Body of pancreas (tissue), 4 donors: ENCODE data around the gene FERMT3. TPM values are rescaled to one million over a fixed set of nuclear protein-coding genes. Genes with fewer than 3 reads are reported as not detected.

Experiments used
- ATAC-seq: fragments of 150-250 bp; one replicate; pipeline ENCODE4 v1.9.1; 2016
- DNase-seq, 4 donors: peaks; one replicate each; pipeline ENCODE4 v3.0.0-alpha.2; 2019
- H3K27ac ChIP-seq, 4 donors: fragments of 200-600 bp; sonication (generic); 1 replicate in 3 of 4; 2 replicates in 1 of 4; pipeline versions ENCODE4 v1.5.1 to v1.6.1; 2016 to 2019; ENCODE audit warnings: mild to moderate bottlenecking in 1 of 4, mixed read lengths in 1 of 4, moderate library complexity in 1 of 4
- H3K27me3 ChIP-seq, 2 donors: fragments of 200-600 bp; sonication (generic); one replicate each; pipeline ENCODE4 v1.6.0; 2016; ENCODE audit warnings: mild to moderate bottlenecking in 1 of 2
- H3K36me3 ChIP-seq, 2 donors: fragments of 200-600 bp; sonication (generic); replicated peaks in 1 of 2; 2 replicates each; pipeline ENCODE4 v1.5.1; 2016; ENCODE audit warnings: low read depth in 2 of 2; ENCODE audit not compliant: insufficient read depth in 1 of 2
- H3K4me1 ChIP-seq: fragments of 200-600 bp; sonication (generic); one replicate; pipeline ENCODE4 v1.6.0; 2016
- H3K4me3 ChIP-seq, 2 donors: fragments of 200-600 bp; sonication (generic); 1 replicate in 1 of 2; 2 replicates in 1 of 2; pipeline ENCODE4 v1.5.1; 2016 to 2019
- H3K9me3 ChIP-seq, 3 donors: fragments of 200-600 bp; sonication (generic); 1 replicate in 2 of 3; 2 replicates in 1 of 3; pipeline ENCODE4 v1.5.1; 2016
- POLR2A ChIP-seq, 3 donors: fragments of 450-650 bp; IDR thresholded peaks; one replicate each; pipeline ENCODE4 v1.6.1; 2016; ENCODE audit warnings: antibody characterized with exemption in 3 of 3, mild to moderate bottlenecking in 2 of 3
- WGBS, 2 donors: methylation state at CpG; one replicate each; pipeline ENCODE4 v1.1.5; 2017; 5-methylcytosine and 5-hydroxymethylcytosine counted together
- intact Hi-C: fragments of 100-400 bp; cut with DNase I; formaldehyde crosslinking; loops from one replicate; pipeline ENCODE4 v1.15.1; 2023
- total RNA-seq, 2 donors: library from RNA; depleted of rRNA; stranded (reverse); fragments of >200 nt; gene quantifications; one replicate each; pipeline ENCODE4 v1.1.0, GENCODE V29; 2016
- TF ChIP-seq, protein P1 (sequence below), 7 experiments: fragments of 450-650 bp in 4 of 7; fragments of 200-600 bp in 3 of 7; sonication (generic) in 3 of 7; IDR thresholded peaks; one replicate each; pipeline ENCODE4 v1.5.1; 2016 to 2019; ENCODE audit warnings: antibody characterized with exemption in 7 of 7

The FERMT3 gene
- total RNA-seq, 2 donors from 2014 or later = 8.6 to 9.1 TPM

DNA sequence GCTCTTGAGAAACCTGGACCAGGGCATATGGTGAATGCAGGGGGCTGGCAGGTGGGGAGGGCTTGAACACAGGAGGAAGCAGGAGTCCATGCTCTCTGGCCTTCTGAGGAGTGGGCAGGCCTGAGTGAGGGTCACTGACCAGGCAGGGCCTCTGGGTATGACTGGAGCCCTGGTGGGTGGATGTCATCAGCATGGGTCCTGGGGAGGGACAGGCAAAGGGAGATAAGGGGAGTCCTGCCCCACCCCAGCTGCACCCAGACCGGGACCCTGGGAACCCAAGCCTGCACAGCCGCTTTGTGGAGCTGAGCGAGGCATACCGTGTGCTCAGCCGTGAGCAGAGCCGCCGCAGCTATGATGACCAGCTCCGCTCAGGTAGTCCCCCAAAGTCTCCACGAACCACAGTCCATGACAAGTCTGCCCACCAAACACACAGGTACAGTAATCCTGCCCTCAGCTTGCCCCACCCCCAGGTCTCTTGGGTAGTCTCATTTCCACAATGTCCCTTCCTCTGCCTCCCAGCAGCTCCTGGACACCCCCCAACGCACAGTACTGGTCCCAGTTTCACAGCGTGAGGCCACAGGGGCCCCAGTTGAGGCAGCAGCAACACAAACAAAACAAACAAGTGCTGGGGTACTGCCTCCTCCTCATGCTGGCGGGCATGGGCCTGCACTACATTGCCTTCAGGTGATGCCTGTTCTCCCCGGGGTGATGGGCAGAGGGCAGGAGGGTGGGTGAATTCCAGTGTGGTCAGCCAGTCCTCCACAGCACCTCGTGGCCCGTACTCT, 25.9 kb downstream of the FERMT3 start:
- TF ChIP-seq, protein P1, sequence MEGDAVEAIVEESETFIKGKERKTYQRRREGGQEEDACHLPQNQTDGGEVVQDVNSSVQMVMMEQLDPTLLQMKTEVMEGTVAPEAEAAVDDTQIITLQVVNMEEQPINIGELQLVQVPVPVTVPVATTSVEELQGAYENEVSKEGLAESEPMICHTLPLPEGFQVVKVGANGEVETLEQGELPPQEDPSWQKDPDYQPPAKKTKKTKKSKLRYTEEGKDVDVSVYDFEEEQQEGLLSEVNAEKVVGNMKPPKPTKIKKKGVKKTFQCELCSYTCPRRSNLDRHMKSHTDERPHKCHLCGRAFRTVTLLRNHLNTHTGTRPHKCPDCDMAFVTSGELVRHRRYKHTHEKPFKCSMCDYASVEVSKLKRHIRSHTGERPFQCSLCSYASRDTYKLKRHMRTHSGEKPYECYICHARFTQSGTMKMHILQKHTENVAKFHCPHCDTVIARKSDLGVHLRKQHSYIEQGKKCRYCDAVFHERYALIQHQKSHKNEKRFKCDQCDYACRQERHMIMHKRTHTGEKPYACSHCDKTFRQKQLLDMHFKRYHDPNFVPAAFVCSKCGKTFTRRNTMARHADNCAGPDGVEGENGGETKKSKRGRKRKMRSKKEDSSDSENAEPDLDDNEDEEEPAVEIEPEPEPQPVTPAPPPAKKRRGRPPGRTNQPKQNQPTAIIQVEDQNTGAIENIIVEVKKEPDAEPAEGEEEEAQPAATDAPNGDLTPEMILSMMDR (IDR thresholded peaks at IDR 0.05) = no peak
- no peak for TF ChIP-seq POLR2A (IDR thresholded peaks at IDR 0.05)
- H3K4me1 ChIP-seq = peaks cover 76% of the 10 kb centered on the region
- H3K4me3 ChIP-seq = no peak overlapping the region
- no peaks in the 10 kb centered on the region for H3K27me3 ChIP-seq
- DNase-seq (no peak), ATAC-seq (no peak)
- intact Hi-C loops = no loop called here
- no peaks in the 10 kb centered on the region for H3K9me3 ChIP-seq
- H3K27ac ChIP-seq = peak overlapping the region in 1 of 4 donors; percentile 93
- WGBS, 2 donors = 80 to 82% methylated on average over 4 to 8 of the region's 15 CpGs
- no peaks in the 10 kb centered on the region for H3K36me3 ChIP-seq

DNA sequence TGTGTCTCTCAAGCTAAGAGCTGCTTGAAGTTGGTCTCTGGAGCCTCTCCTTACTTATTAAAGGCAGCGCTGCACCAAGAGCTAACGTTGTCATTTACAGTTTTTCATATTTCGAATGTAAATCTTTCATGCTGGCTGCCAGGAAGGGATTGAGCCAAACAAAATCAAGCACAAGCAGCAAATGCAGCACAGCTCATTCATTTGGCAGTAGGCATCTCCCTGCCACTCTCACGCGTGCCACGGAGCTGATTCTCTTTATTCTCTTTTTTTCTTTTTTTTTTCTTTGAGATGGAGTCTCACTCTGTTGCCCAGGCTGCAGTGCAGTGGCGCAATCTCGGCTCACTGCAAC, 26.4 kb downstream of the FERMT3 start:
- H3K4me3 ChIP-seq = no peak overlapping the region
- no peak overlapping the region for H3K27ac ChIP-seq
- 87 to 88% methylated on average over 8 of the region's 8 CpGs for WGBS, 2 donors
- ATAC-seq (no peak), DNase-seq (no peak)
- H3K36me3 ChIP-seq = no peaks in the 10 kb centered on the region
- H3K27me3 ChIP-seq = no peaks in the 10 kb centered on the region
- intact Hi-C loops = no loop called here
- H3K9me3 ChIP-seq = no peaks in the 10 kb centered on the region
- H3K4me1 ChIP-seq = peaks cover 76% of the 10 kb centered on the region
- TF ChIP-seq, protein P1 (IDR thresholded peaks at IDR 0.05) = no peak
- TF ChIP-seq POLR2A (IDR thresholded peaks at IDR 0.05) = no peak

DNA sequence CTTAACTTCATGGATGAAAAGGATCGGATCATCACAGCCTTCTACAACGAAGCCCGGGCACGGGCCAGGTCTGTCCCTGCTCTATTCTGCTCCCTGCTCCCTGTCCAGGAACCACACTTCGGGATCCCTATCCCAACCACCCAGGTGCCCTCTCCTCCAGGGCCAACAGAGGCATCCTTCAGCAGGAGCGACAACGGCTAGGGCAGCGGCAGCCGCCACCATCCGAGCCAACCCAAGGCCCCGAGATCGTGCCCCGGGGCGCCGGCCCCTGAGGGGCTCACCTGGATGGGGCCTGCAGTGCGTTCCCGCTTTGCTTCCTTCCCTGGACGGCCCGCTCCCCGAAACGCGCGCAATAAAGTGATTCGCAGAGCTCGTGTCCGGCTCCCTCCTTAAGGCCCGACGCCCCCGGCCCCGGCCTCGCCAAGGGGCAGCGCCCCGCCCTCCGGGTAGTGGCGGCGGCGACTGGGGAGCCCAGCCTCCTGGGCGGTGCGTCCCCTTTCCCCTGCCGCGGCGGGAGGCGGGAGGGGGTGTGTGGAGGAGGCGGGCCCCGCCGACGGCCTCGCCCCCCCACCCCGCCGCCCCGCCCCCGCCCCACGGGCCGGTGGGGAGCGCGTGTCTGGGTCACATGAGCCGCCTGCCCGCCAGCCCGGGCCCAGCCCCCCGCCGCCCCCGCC, 27.5 kb downstream of the FERMT3 start, which contains the start of gene VEGFB:
TSS of gene VEGFB (plus strand) at position 672 of the 674 bp plus-strand sequence. CDS start 250 bp downstream, outside the sequence.
- Histone ChIP-seq H3K27me3 (no peaks in the 10 kb centered on the region), H3K36me3 (no peaks in the 10 kb centered on the region), H3K9me3 (no peaks in the 10 kb centered on the region), H3K4me3 (peak within 1 kb of the TSS; percentile 49 to 57), H3K27ac (peak within 1 kb of the TSS; percentile 81 to 92 (median 86)), H3K4me1 (peaks cover 76% of the 10 kb centered on the region)
- ATAC-seq (peak; percentile 47), DNase-seq (peak; percentile 72 to 81 (median 76))
- peak in 2 of 3 donors; percentile 45 to 50 for TF ChIP-seq POLR2A (IDR thresholded peaks at IDR 0.05)
- TF ChIP-seq, protein P1 (IDR thresholded peaks at IDR 0.05) = no peak
- 2 to 3% methylated on average over 22 to 46 of the region's 62 CpGs for WGBS, 2 donors
- intact Hi-C loops = no loop called here

DNA sequence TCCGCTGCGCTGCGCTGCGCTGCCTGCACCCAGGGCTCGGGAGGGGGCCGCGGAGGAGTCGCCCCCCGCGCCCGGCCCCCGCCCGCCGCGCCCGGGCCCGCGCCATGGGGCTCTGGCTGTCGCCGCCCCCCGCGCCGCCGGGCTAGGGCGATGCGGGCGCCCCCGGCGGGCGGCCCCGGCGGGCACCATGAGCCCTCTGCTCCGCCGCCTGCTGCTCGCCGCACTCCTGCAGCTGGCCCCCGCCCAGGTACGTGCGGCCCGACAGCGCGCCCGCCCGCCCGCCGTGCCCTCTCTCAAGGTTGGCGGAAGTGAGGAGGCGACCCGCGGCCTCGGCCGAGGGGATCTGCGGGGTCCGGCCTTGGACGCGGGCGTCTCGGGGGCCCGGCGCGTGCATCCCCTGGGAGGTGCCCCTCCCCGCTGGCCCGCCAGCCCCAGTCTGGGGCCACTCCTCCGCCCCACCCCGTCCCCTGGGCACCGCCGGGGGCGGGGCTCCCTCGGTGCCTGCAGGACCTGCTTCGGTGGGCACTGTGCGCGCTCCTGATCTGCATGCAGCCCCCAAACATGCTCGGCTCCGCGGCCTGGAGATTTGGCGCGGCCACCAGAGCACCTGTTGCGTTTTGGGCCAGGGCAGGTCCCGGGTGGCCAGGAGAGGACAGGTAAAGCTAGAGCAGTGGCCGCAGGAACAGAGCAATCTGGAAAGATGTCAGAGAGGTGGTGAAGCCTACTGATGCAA, 28.3 kb downstream of the FERMT3 start:
- intact Hi-C loops = no loop called here
- DNase-seq (peak; percentile 55 to 73 (median 65)), ATAC-seq (peak; percentile 31)
- no peaks in the 10 kb centered on the region for H3K36me3 ChIP-seq
- peak overlapping the region; percentile 49 to 57 for H3K4me3 ChIP-seq
- no peaks in the 10 kb centered on the region for H3K9me3 ChIP-seq
- peaks cover 76% of the 10 kb centered on the region for H3K4me1 ChIP-seq
- no peaks in the 10 kb centered on the region for H3K27me3 ChIP-seq
- TF ChIP-seq, protein P1 (IDR thresholded peaks at IDR 0.05) = peak in 2 of 7 experiments; percentile 40 to 44
- peak; percentile 20 to 39 (median 34) for TF ChIP-seq POLR2A (IDR thresholded peaks at IDR 0.05)
- peak overlapping the region; percentile 81 to 92 (median 86) for H3K27ac ChIP-seq
- 1 to 2% methylated on average over 24 to 43 of the region's 80 CpGs for WGBS, 2 donors
